ENCODE measurements around the gene CIDEA. TPM values are rescaled to one million over a fixed set of nuclear protein-coding genes. Genes with fewer than 3 reads are reported as not detected.
"Not testable (repeated sequence)": the region's sequence is repeated elsewhere in the genome, so short reads cannot be mapped to it uniquely, and the experiment has no call there.

The CIDEA gene, protein sequence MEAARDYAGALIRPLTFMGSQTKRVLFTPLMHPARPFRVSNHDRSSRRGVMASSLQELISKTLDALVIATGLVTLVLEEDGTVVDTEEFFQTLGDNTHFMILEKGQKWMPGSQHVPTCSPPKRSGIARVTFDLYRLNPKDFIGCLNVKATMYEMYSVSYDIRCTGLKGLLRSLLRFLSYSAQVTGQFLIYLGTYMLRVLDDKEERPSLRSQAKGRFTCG
- total RNA-seq, result not detected
- long read RNA-seq, result 0 reads

DNA sequence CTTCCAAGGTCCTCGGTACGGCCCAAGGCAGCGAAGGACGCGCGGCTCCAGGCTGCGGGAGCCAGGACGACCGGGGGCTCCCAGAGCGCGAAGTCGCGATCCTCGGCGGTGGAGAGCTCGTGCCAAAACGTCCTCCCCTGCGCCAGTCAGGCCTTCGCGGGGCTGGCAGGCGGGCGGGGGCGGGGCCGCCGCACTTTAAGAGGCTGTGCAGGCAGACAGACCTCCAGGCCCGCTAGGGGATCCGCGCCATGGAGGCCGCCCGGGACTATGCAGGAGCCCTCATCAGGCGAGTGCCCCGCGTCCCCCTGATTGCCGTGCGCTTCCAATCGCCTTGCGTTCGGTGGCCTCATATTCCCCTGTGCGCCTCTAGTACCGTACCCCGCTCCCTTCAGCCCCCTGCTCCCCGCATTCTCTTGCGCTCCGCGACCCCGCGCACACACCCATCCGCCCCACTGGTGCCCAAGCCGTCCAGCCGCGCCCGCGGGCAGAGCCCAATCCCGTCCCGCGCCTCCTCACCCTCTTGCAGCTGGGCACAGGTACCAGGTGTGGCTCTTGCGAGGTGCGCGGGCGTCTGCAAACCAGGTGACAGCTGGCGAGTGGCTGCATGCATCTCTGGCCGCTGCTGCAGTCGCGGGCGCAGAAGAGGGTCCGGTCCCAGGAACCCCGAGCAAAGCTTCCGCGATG is at the start of gene CIDEA:
Gene CIDEA (plus strand): TSS at position 226 of the 684 bp plus-strand sequence. CDS start 23 bp downstream, at position 249.
- peak within 1 kb of the TSS; percentile 34 for H3K4me3 ChIP-seq
- DNase-seq (no peak), ATAC-seq (peak; percentile 33)

GRCh38 chr18:12208296-12209153 is 45.6 kb upstream of the CIDEA start:
- H3K4me3 ChIP-seq; H3K36me3 ChIP-seq; DNase-seq; H3K27me3 ChIP-seq (ENCODE audit: low read depth); intact Hi-C loops (cut with DNase I); H3K27ac ChIP-seq; H3K9me3 ChIP-seq; ATAC-seq; H3K4me1 ChIP-seq: not testable (repeated sequence)

More for the DNA sequence above, at the start of gene CIDEA:
- Histone ChIP-seq H3K4me1 (peaks cover 18% of the 10 kb centered on the region), H3K36me3 (no peaks in the 10 kb centered on the region), H3K27ac (no peak within 1 kb of the TSS), H3K9me3 (no peaks in the 10 kb centered on the region), H3K27me3 (ENCODE audit: low read depth) (peaks cover 40% of the 10 kb centered on the region)
- intact Hi-C loops (cut with DNase I), result no loop called here
- TF ChIP-seq CTCF (IDR thresholded peaks at IDR 0.05), result no peak

- H3K4me3 ChIP-seq; H3K4me1 ChIP-seq; H3K9me3 ChIP-seq; H3K27ac ChIP-seq; intact Hi-C loops (cut with DNase I); H3K27me3 ChIP-seq (ENCODE audit: low read depth); H3K36me3 ChIP-seq; ATAC-seq; DNase-seq: not testable (repeated sequence)
Measured at GRCh38 chr18:12212308-12212707, 41.9 kb upstream of the CIDEA start.

DNA sequence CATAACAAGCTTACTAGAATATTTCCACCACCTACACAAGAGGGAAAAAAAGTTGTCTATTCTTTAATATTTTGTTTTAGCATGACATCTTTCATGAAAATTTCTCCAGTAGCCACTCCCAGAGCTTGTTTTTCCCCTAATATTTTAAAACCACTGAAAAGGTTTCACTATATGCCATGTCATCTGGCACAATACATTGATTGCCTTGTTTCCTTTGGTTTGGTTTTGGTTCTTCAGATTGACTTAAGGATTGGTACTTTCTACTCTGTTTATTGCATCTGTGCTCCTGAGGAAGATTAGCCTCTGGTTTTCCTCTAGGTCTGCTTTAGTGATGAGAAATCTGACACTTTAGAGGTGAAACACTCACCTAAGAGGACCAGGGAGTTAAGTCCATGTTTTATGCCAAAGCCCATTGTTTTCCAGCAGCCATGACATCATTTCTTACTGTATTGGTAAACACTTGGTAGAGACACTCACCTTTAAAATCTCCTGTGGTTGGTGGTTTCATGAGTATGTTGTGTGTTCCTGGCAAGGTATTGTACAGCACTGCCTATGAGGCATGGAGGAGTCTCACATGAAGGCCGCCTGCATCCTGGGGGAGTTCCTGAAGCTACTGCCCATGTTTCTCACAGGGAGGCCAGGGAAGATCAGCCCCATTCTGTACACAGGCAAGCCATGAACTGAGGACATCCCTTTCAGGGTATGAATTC is 39.7 kb upstream of the CIDEA start:
- ATAC-seq, result peak in 1 of 2 donors; percentile 53
- H3K4me1 ChIP-seq; H3K4me3 ChIP-seq; intact Hi-C loops (cut with DNase I); H3K36me3 ChIP-seq; H3K27ac ChIP-seq; H3K9me3 ChIP-seq; DNase-seq; H3K27me3 ChIP-seq (ENCODE audit: low read depth): not testable (repeated sequence)

DNA sequence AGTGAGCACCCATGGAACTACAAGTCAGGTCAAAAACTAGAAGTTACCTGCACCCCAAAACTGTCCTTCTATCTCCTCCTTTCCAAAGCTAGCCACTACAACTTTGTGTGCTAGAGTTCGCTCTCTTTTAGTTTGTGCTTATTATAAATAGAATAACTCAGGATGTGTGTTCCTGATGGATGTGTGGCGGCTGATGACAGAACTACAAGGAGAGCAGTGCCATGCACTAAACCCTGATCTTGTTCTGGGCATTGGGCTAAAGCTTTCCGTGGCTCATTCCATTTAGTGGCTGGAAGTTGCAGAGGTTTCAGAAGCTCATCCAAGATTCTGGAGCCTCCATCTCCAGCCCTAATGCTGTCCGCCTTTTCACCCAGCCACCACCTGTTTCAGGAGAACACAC is 37.7 kb upstream of the CIDEA start:
- ATAC-seq; H3K4me1 ChIP-seq; H3K4me3 ChIP-seq; H3K27me3 ChIP-seq (ENCODE audit: low read depth); H3K36me3 ChIP-seq; H3K9me3 ChIP-seq; DNase-seq; intact Hi-C loops (cut with DNase I); H3K27ac ChIP-seq: not testable (repeated sequence)

GRCh38 chr18:12218603-12219002 is 35.6 kb upstream of the CIDEA start:
- H3K4me1 ChIP-seq; H3K27ac ChIP-seq; H3K36me3 ChIP-seq; ATAC-seq; intact Hi-C loops (cut with DNase I); H3K4me3 ChIP-seq; DNase-seq; H3K27me3 ChIP-seq (ENCODE audit: low read depth); H3K9me3 ChIP-seq: not testable (repeated sequence)

DNA sequence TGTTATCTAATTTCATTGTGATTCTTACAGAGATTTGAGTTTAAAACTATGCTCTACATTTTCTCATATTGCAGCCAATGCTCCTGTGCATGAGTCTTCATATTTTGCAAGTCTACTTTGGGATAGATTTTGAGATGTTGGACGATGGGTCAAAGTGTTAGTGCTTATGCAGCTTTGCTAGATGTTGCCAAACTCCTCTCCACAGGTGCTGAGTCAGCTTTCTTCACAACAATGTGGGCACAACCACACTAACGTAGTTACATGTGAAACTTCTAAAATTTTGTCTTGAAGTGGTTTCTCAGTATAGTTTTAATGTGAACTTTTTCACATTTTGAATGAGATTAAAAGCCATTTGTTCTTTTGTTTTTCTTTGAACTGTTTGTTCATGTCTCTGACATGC is 32.1 kb upstream of the CIDEA start:
- H3K9me3 ChIP-seq; H3K4me1 ChIP-seq; H3K4me3 ChIP-seq; ATAC-seq; H3K36me3 ChIP-seq; DNase-seq; H3K27ac ChIP-seq; H3K27me3 ChIP-seq (ENCODE audit: low read depth); intact Hi-C loops (cut with DNase I): not testable (repeated sequence)

DNA sequence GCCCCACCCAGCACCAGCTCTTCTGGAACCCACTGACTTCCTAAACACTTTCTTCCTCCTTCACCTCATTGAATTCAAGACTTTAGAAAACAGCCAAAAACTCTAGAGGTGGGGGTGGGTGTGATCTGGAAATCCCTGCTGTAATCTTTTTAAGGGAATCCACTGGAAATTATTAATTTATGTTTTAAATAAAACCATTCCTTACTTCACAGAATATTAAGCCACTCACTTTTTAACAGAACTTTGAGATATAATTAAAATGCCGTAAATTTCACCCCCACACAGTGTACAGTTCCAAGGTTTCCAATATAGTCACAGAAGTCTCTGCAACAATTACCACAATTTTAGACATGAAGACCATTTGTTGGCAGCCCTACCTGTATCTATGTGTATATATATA is 30.8 kb upstream of the CIDEA start:
- intact Hi-C loops (cut with DNase I); ATAC-seq; H3K9me3 ChIP-seq; H3K4me3 ChIP-seq; H3K4me1 ChIP-seq; DNase-seq; H3K36me3 ChIP-seq; H3K27me3 ChIP-seq (ENCODE audit: low read depth); H3K27ac ChIP-seq: not testable (repeated sequence)

GRCh38 chr18:12226807-12227206 is 27.4 kb upstream of the CIDEA start:
- H3K4me3 ChIP-seq; H3K9me3 ChIP-seq; DNase-seq; ATAC-seq; H3K27me3 ChIP-seq (ENCODE audit: low read depth); intact Hi-C loops (cut with DNase I); H3K27ac ChIP-seq; H3K36me3 ChIP-seq; H3K4me1 ChIP-seq: not testable (repeated sequence)

- intact Hi-C loops (cut with DNase I); DNase-seq; H3K27me3 ChIP-seq (ENCODE audit: low read depth); H3K4me1 ChIP-seq; H3K4me3 ChIP-seq; H3K36me3 ChIP-seq; H3K9me3 ChIP-seq; H3K27ac ChIP-seq: not testable (repeated sequence)
- peak; percentile 29 to 35 for ATAC-seq
Measured at GRCh38 chr18:12227399-12228186, 26.6 kb upstream of the CIDEA start.

- H3K9me3 ChIP-seq; H3K27ac ChIP-seq; H3K4me3 ChIP-seq; DNase-seq; H3K4me1 ChIP-seq; intact Hi-C loops (cut with DNase I); H3K27me3 ChIP-seq (ENCODE audit: low read depth); H3K36me3 ChIP-seq; ATAC-seq: not testable (repeated sequence)
Measured at GRCh38 chr18:12228308-12228707, 25.9 kb upstream of the CIDEA start.

Data from lower lobe of right lung (tissue), 2 donors.